GM12878 (cell line): Measurements from ENCODE around the gene PCSK5. TPM values are rescaled to one million over a fixed set of nuclear protein-coding genes. Genes with fewer than 3 reads are reported as not detected.

Source experiments
- ATAC-seq: fragments of 200-7000 bp; cut with Tn5 transposase; 3 replicates; pipeline ENCODE4 v1.9.1; 2020; ENCODE audit warnings: mild to moderate bottlenecking, moderate library complexity
- BruUV-seq: library from RNA; stranded (reverse); fragments of 400-500 nt; replicated peaks from 2 replicates; lab custom pipeline; 2021; lab: Mats Ljungman, UMichigan
- CTCF ChIA-PET: fragments of 300-600 bp; sonication (Branson Sonifier 250); formaldehyde crosslinking; extraction: SDS; loops from one replicate; lab custom pipeline; 2021; ENCODE audit warnings: inconsistent platforms; lab: Yijun Ruan, JAX
- POLR2A ChIA-PET: fragments of 350-600 bp; formaldehyde crosslinking; extraction: SDS; loops from one replicate; lab custom pipeline; 2021; ENCODE audit warnings: inconsistent platforms; lab: Charles Lee
- RAD21 ChIA-PET: fragments of 300-600 bp; sonication (Branson Sonifier 250); formaldehyde crosslinking; loops from one replicate; lab custom pipeline; 2023; ENCODE audit warnings: antibody characterized with exemption; ENCODE audit not compliant: unreplicated experiment; lab: Charles Lee
- SMC1A ChIA-PET: fragments of 300-600 bp; sonication (Branson Sonifier 250); formaldehyde crosslinking; loops from one replicate; lab custom pipeline; 2023; ENCODE audit not compliant: unreplicated experiment, uncharacterized antibody; lab: Charles Lee
- DNase-seq: peaks from one replicate; pipeline ENCODE4 v3.0.0-alpha.2; 2011; ENCODE audit warnings: low read depth, low spot score
- FAIRE-seq: peaks from 3 replicates; lab custom pipeline; 2011; peaks lifted over from hg19 to GRCh38; lab: Jason Lieb, UNC
- H2AFZ ChIP-seq: 2 replicates; pipeline ENCODE4 v1.6.0; 2011; ENCODE audit warnings: low read depth, low read length, control low read depth; ENCODE audit not compliant: control insufficient read depth
- H3K27ac ChIP-seq: 2 replicates; pipeline ENCODE4 v1.5.1; 2011; ENCODE audit warnings: control low read depth; ENCODE audit not compliant: control insufficient read depth, insufficient read depth
- H3K27me3 ChIP-seq, 2 experiments: replicated peaks in 1 of 2; 2 replicates each; pipeline versions ENCODE4 v1.6.0 to v1.6.1; 2011; ENCODE audit warnings: low read length in 1 of 2; ENCODE audit not compliant: control insufficient read depth in 2 of 2, insufficient read depth in 2 of 2
- H3K36me3 ChIP-seq, 2 experiments: 2 replicates each; pipeline ENCODE4 v1.5.1; 2011; ENCODE audit warnings: low read length in 1 of 2; ENCODE audit not compliant: control insufficient read depth in 2 of 2, insufficient read depth in 2 of 2
- H3K4me1 ChIP-seq: 2 replicates; pipeline ENCODE4 v1.6.1; 2011; ENCODE audit warnings: mild to moderate bottlenecking, low read length, moderate library complexity, mixed read lengths; ENCODE audit not compliant: control insufficient read depth, insufficient read depth
- H3K4me2 ChIP-seq: 2 replicates; pipeline ENCODE4 v1.6.0; 2011; ENCODE audit warnings: control low read depth; ENCODE audit not compliant: control insufficient read depth, insufficient read depth
- H3K4me3 ChIP-seq: fragments of 200-600 bp; sonication (generic); 2 replicates; pipeline ENCODE4 v1.5.1; 2016
- H3K79me2 ChIP-seq: 2 replicates; pipeline ENCODE4 v1.6.0; 2011; ENCODE audit warnings: low read length; ENCODE audit not compliant: control insufficient read depth, insufficient read depth
- H3K9ac ChIP-seq: 2 replicates; pipeline ENCODE4 v1.8.0; 2011; ENCODE audit warnings: low read length, control low read depth, mixed read lengths; ENCODE audit not compliant: control insufficient read depth, insufficient read depth
- H3K9me3 ChIP-seq: replicated peaks from 3 replicates; pipeline ENCODE4 v1.5.1; 2011; ENCODE audit warnings: mild to moderate bottlenecking, low read length; ENCODE audit not compliant: control insufficient read depth, insufficient read depth
- H4K20me1 ChIP-seq: 2 replicates; pipeline ENCODE4 v1.6.0; 2011; ENCODE audit not compliant: control insufficient read depth, insufficient read depth
- ATF3 ChIP-seq: IDR thresholded peaks from 2 replicates; pipeline ENCODE4 v1.6.1; 2011; ENCODE audit warnings: low read depth, mild to moderate bottlenecking, low read length, moderate library complexity, borderline replicate concordance; ENCODE audit errors: extremely low read depth
- BCLAF1 ChIP-seq: fragments of 450-650 bp; IDR thresholded peaks from 2 replicates; pipeline ENCODE4 v1.6.1; 2017; ENCODE audit warnings: antibody characterized with exemption, mild to moderate bottlenecking, moderate library complexity
- EED ChIP-seq: sonication (generic); IDR thresholded peaks from 2 replicates; pipeline ENCODE4 v1.6.1; 2016; ENCODE audit warnings: antibody characterized with exemption, low read depth
- HSF1 ChIP-seq: fragments of 150-350 bp; IDR thresholded peaks from 2 replicates; pipeline ENCODE4 v1.6.1; 2014; ENCODE audit warnings: mild to moderate bottlenecking, low read depth, low read length
- JUNB ChIP-seq: IDR thresholded peaks from 2 replicates; pipeline ENCODE4 v1.6.1; 2016; ENCODE audit warnings: antibody characterized with exemption, mild to moderate bottlenecking
- NFIC ChIP-seq: IDR thresholded peaks from 2 replicates; pipeline ENCODE4 v1.6.1; 2012; ENCODE audit warnings: low read depth, mild to moderate bottlenecking, inconsistent platforms, low read length, moderate library complexity
- RAD21 ChIP-seq: IDR thresholded peaks from 2 replicates; pipeline ENCODE4 v1.6.1; 2011; ENCODE audit warnings: mild to moderate bottlenecking, low read depth, low read length, moderate library complexity; ENCODE audit not compliant: insufficient read depth
- SMC3 ChIP-seq: IDR thresholded peaks from 2 replicates; pipeline ENCODE4 v1.6.1; 2011; ENCODE audit warnings: low read length, improper control_type of control experiment, borderline replicate concordance
- WGBS: methylation state at CpG from one replicate; pipeline ENCODE4 v1.1.6; 2016; ENCODE audit warnings: low lambda C conversion rate; ENCODE audit not compliant: insufficient replicate concordance, insufficient coverage; ENCODE audit errors: missing lambda C conversion rate; 5-methylcytosine and 5-hydroxymethylcytosine counted together
- in situ Hi-C: fragments of 300-500 bp; cut with MboI; formaldehyde crosslinking; loops from 9 replicates; pipeline ENCODE4 v1.14.3; 2018; ENCODE audit warnings: mixed read lengths
- intact Hi-C: fragments of 100-400 bp; cut with micrococcal nuclease; formaldehyde crosslinking; loops from one replicate; pipeline ENCODE4 v1.14.2; 2022; ENCODE audit not compliant: unreplicated experiment
- polyA plus RNA-seq, 11 experiments: library from polyadenylated mRNA; depleted of rRNA in 4 of 11; unstranded in 6 of 11; stranded (reverse) in 5 of 11; fragments of >200 nt; fragmentation: Nextera tagmentation in 4 of 11; fragmentation: Illumina TruSeq in 1 of 11; extraction: Ambion mirVana in 4 of 11; extraction: Trizol in 1 of 11; gene quantifications; 1 replicate in 1 of 11; 2 replicates in 10 of 11; pipeline versions ENCODE4 v1.2.1 to v1.2.3, GENCODE V29; 2011 to 2016; ENCODE audit warnings: inconsistent platforms in 2 of 11, missing spikeins in 2 of 11, low read depth in 1 of 11
- total RNA-seq, 4 experiments: library from RNA; depleted of rRNA in 3 of 4; stranded (reverse); fragments of >200 nt in 3 of 4; fragmentation: Illumina TruSeq in 1 of 4; extraction: Trizol in 1 of 4; gene quantifications; 2 replicates each; pipeline versions ENCODE4 v1.2.1 to v1.2.3, GENCODE V29; 2013 to 2021

The PCSK5 gene
- total and polyA plus RNA-seq, 10 of the 15 experiments (the other 5 are each of a cell fraction or from before 2014, with no cell fraction given), result 0.01 to 0.13 (median 0.04) TPM; not detected in 3

- no peak for TF ChIP-seq BCLAF1
- TF ChIP-seq RAD21, result peak; percentile 51
- no peak for TF ChIP-seq EED
- TF ChIP-seq SMC3, result peak; percentile 7; the same call in 1 of the 2 replicates
- no peak for TF ChIP-seq ATF3
These were observed 35.0 kb upstream of the PCSK5 start (continued) for GRCh38 chr9:75855509-75855908.

GRCh38 chr9:75858497-75859092 is 31.9 kb upstream of the PCSK5 start:
- SMC1A ChIA-PET, result interaction anchor here (0.9 kb wide), 1 partner anchor 14 kb away, joined by 4 read pairs; no protein-coding TSS in a partner anchor
- no peak overlapping the region for H2AFZ ChIP-seq
- no peak for FAIRE-seq
- no peaks in the 10 kb centered on the region for H3K79me2 ChIP-seq
- no peak overlapping the region for H3K4me3 ChIP-seq
- no peaks in the 10 kb centered on the region for H3K9me3 ChIP-seq
- H3K4me2 ChIP-seq, result no peak overlapping the region
- no peaks in the 10 kb centered on the region for H3K27me3 ChIP-seq
- no peaks in the 10 kb centered on the region for H4K20me1 ChIP-seq
- no peak overlapping the region for H3K9ac ChIP-seq
- TF ChIP-seq HSF1 (no peak), EED (0 out of 2 replicates have a peak, but pooled peaks have one; percentile 37), NFIC (peak; percentile 28; the same call in 1 of the 2 replicates), JUNB (peak; percentile 41)
- TF ChIP-seq, all 136 proteins: peak for 3
- no TSS peak for BruUV-seq
- CTCF ChIA-PET, result interaction anchor here (0.9 to 2.0 kb wide), 2 partner anchors 8 to 11 kb away, joined by 3 to 5 read pairs; no protein-coding TSS in a partner anchor
- DNase-seq (no peak), ATAC-seq (peak; percentile 86)
- Histone ChIP-seq H3K36me3 (no peaks in the 10 kb centered on the region), H3K4me1 (no peaks in the 10 kb centered on the region), H3K27ac (no peak overlapping the region)
- in situ Hi-C loops, result loop anchor here (5.0 kb wide), 1 partner anchor 596 kb away; no protein-coding TSS in a partner anchor
- intact Hi-C loops, result no loop called here
- 0% methylated on average over 3 of the region's 3 CpGs for WGBS
- POLR2A ChIA-PET, result interaction anchor here (0.7 kb wide), 1 partner anchor 28 kb away, joined by 3 read pairs; no protein-coding TSS in a partner anchor
- RAD21 ChIA-PET, result no interaction called here
